ENCODE results near the gene ZNF318.

DNA sequence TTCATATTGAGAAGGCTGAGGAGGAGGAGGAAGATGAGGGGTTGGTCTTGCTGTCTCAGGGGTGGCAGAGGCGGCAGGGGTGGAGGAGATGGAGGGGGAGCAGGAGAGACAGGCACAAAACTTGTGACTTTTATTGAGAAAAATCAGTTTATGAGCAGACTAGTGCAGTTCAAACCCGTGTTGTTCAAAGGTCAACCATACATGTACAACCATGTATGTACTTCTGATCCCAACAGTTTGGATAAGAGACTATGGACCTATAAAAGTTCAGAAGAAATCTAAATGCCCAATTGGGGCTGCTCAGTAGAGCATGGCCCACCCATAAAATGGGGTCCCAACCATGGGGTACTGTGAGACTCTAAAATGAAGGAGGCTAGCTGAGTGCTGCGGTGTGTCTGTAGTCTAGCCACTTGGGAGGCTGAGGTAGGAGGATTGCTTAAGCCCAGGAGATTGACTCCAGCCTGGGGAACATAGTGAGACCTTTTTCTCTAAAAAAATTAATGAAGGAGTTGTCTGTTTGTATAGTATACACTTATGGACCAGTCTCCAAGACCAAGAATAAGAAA, 79.0 kb downstream of the ZNF318 start:
- TF ChIP-seq, protein P1, sequence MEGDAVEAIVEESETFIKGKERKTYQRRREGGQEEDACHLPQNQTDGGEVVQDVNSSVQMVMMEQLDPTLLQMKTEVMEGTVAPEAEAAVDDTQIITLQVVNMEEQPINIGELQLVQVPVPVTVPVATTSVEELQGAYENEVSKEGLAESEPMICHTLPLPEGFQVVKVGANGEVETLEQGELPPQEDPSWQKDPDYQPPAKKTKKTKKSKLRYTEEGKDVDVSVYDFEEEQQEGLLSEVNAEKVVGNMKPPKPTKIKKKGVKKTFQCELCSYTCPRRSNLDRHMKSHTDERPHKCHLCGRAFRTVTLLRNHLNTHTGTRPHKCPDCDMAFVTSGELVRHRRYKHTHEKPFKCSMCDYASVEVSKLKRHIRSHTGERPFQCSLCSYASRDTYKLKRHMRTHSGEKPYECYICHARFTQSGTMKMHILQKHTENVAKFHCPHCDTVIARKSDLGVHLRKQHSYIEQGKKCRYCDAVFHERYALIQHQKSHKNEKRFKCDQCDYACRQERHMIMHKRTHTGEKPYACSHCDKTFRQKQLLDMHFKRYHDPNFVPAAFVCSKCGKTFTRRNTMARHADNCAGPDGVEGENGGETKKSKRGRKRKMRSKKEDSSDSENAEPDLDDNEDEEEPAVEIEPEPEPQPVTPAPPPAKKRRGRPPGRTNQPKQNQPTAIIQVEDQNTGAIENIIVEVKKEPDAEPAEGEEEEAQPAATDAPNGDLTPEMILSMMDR (IDR thresholded peaks at IDR 0.05; ENCODE audit: poor library complexity, severe bottlenecking) = no peak
- no peak for TF ChIP-seq POLR2AphosphoS5 (IDR thresholded peaks at IDR 0.05)

All from neural cell (in vitro differentiated cells).